ENCODE measurements around the gene ERVH48-1. TPM values are rescaled to one million over a fixed set of nuclear protein-coding genes. Genes with fewer than 3 reads are reported as not detected.
"Not testable (repeated sequence)": the region's sequence is repeated elsewhere in the genome, so short reads cannot be mapped to it uniquely, and the experiment has no call there.

ERVH48-1 gene
- total RNA-seq, 1 experiment from 2014 or later: not detected

- no peaks in the 10 kb centered on the region for H3K27me3 Mint-ChIP-seq (ENCODE audit: insufficient read depth, unreplicated experiment)
- BruUV-seq (replicated peaks): no TSS peak
- intact Hi-C loops (cut with micrococcal nuclease): no loop called here
- peak; percentile 86 for DNase-seq (ENCODE audit: unreplicated experiment)
- H3K9me3 Mint-ChIP-seq (ENCODE audit: unreplicated experiment): no peaks in the 10 kb centered on the region
- H3K4me3 Mint-ChIP-seq (ENCODE audit: unreplicated experiment): peak overlapping the region; percentile 5
- CTCF ChIA-PET: no interaction called here
- no peaks in the 10 kb centered on the region for H3K36me3 Mint-ChIP-seq (ENCODE audit: insufficient read depth, unreplicated experiment)
- TF ChIP-seq CTCF (IDR thresholded peaks at IDR 0.05; ENCODE audit: unreplicated experiment): no peak
- peaks cover 24% of the 10 kb centered on the region for H3K4me1 Mint-ChIP-seq (ENCODE audit: insufficient read depth, unreplicated experiment)
- peak overlapping the region; percentile 91 for H3K27ac Mint-ChIP-seq (ENCODE audit: low read depth, unreplicated experiment)
- POLR2A ChIA-PET: interaction anchor here (0.6 to 1.0 kb wide), 4 partner anchors 14 to 699 kb away, joined by 3 to 4 read pairs (median 4); no protein-coding TSS in a partner anchor
These were observed 16.8 kb upstream of the ERVH48-1 start for GRCh38 chr21:42942244-42942643.

GRCh38 chr21:42941696-42942085, 16.3 kb upstream of the ERVH48-1 start:
- H3K27ac Mint-ChIP-seq (ENCODE audit: low read depth, unreplicated experiment): peak overlapping the region; percentile 91
- POLR2A ChIA-PET: interaction anchor here (0.6 to 1.0 kb wide), 3 partner anchors 34 to 699 kb away, joined by 3 to 4 read pairs (median 3); no protein-coding TSS in a partner anchor
- H3K36me3 Mint-ChIP-seq (ENCODE audit: insufficient read depth, unreplicated experiment): no peaks in the 10 kb centered on the region
- no peaks in the 10 kb centered on the region for H3K9me3 Mint-ChIP-seq (ENCODE audit: unreplicated experiment)
- TF ChIP-seq CTCF (IDR thresholded peaks at IDR 0.05; ENCODE audit: unreplicated experiment): no peak
- H3K4me1 Mint-ChIP-seq (ENCODE audit: insufficient read depth, unreplicated experiment): peaks cover 24% of the 10 kb centered on the region
- H3K4me3 Mint-ChIP-seq (ENCODE audit: unreplicated experiment): no peak overlapping the region
- no TSS peak for BruUV-seq (replicated peaks)
- intact Hi-C loops (cut with micrococcal nuclease): no loop called here
- DNase-seq (ENCODE audit: unreplicated experiment): peak; percentile 89
- H3K27me3 Mint-ChIP-seq (ENCODE audit: insufficient read depth, unreplicated experiment): no peaks in the 10 kb centered on the region
- CTCF ChIA-PET: no interaction called here

DNA sequence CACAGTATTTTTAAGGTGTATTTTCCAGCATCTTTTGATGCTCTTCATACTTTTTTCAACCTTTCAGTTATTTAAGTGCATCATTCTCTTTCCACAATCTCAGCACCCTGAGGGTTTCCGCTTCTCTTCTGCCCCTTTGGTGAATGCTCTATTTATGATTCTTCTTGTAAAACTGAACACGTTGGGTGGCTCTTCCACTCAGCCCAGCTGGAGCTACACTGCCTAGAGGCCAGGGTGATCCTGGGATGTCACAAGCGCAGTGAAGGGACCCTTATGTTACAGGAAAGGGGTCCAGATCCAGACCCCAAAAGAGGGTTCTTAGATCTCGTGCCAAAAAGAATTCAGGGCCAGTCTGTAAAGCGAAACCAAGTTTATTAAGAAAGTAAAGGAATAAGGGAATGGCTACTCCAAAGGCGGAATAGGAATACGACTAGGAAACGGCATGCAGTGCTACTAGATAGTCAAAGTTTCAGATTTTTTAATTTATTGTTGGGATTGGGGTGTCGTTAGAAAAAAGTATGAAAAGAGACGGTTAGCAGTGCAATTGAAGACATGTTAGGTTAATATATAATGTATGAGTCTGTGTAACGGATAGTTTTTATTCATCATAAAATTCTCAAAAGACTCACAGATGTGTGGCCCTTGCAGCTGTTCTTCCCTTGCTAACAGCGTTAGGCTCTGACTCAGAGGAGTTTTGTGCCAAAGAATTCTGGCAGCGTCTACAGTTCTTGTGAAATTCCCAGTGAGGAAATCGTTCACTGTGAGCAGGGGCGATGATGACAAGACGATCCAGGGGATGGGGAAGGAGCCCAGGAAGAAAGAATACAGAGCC, 14.4 kb upstream of the ERVH48-1 start:
- Mint-ChIP-seq H3K36me3 (ENCODE audit: insufficient read depth, unreplicated experiment) (no peaks in the 10 kb centered on the region), H3K9me3 (ENCODE audit: unreplicated experiment) (no peaks in the 10 kb centered on the region), H3K27ac (ENCODE audit: low read depth, unreplicated experiment) (peak overlapping the region; percentile 10), H3K27me3 (ENCODE audit: insufficient read depth, unreplicated experiment) (no peaks in the 10 kb centered on the region), H3K4me1 (ENCODE audit: insufficient read depth, unreplicated experiment) (peaks cover 24% of the 10 kb centered on the region), H3K4me3 (ENCODE audit: unreplicated experiment) (peak overlapping the region; percentile 11)
- BruUV-seq (replicated peaks): no TSS peak
- intact Hi-C loops (cut with micrococcal nuclease): loop anchor here (1.0 kb wide), 1 partner anchor 35 kb away; the partner anchor contains the start of gene PKNOX1
- no peak for TF ChIP-seq CTCF (IDR thresholded peaks at IDR 0.05; ENCODE audit: unreplicated experiment)
- peak; percentile 99 for DNase-seq (ENCODE audit: unreplicated experiment)
- ChIA-PET POLR2A (interaction anchor here (0.7 to 1.6 kb wide), 7 partner anchors 16 to 76 kb away, joined by 3 to 4 read pairs (median 3); partner anchors contain the start of gene NDUFV3), CTCF (no interaction called here)

- H3K4me3 Mint-ChIP-seq (ENCODE audit: unreplicated experiment); H3K27me3 Mint-ChIP-seq (ENCODE audit: insufficient read depth, unreplicated experiment); DNase-seq (ENCODE audit: unreplicated experiment); H3K9me3 Mint-ChIP-seq (ENCODE audit: unreplicated experiment); H3K36me3 Mint-ChIP-seq (ENCODE audit: insufficient read depth, unreplicated experiment); H3K27ac Mint-ChIP-seq (ENCODE audit: low read depth, unreplicated experiment); BruUV-seq (replicated peaks); intact Hi-C loops (cut with micrococcal nuclease): not testable (repeated sequence)
- POLR2A ChIA-PET: interaction anchor here (0.6 kb wide), 1 partner anchor 18 kb away, joined by 3 read pairs; no protein-coding TSS in a partner anchor
- H3K4me1 Mint-ChIP-seq (ENCODE audit: insufficient read depth, unreplicated experiment): peaks cover 24% of the 10 kb centered on the region
- CTCF ChIA-PET: interaction anchor here (0.6 kb wide), 1 partner anchor 852 kb away, joined by 3 read pairs; no protein-coding TSS in a partner anchor
These were observed 13.2 kb upstream of the ERVH48-1 start for GRCh38 chr21:42938606-42938995.
